Activated CD8-positive, alpha-beta memory T cell treated with anti-CD3 and anti-CD28 coated beads, Interleukin-2, amount 50 U/mL, for 1 hour (primary cell): ENCODE results near the gene APOBEC3A.

Experiments
- DNase-seq: peaks from one replicate; pipeline ENCODE4 v3.0.0-alpha.2; 2020; ENCODE audit errors: extremely low read depth

APOBEC3A gene

DNA sequence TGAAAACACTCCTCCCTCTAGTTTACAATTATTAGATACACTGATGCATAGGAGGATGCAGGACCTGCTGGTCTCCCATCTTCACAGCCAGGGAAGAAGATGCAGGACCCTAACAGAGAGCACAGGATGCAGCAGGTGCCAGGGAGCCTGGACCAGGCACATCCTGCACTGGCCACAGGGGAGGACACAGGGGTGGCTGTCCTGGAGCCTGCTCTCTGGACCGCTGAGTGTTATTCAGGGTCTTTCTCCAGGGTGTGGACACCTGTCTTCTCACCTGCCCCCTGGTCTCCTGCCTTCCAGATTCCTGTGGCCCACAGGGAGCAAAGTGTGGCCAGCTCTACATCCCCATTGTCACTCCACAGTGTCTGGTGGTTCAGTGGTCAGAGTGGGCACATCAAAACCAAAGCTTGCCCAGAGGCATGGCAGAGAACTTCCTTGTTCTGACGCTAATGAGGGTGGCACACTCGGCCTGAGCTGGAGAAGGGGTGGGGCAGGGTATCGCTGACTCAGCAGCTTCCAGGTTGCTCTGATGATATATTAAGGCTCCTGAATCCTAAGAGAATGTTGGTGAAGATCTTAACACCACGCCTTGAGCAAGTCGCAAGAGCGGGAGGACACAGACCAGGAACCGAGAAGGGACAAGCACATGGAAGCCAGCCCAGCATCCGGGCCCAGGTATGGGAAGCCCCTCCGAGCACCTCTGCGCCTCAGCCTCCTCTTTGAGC, at the start of gene APOBEC3A:
APOBEC3A (plus strand) TSS at position 564 of the 725 bp plus-strand sequence; CDS start at position 647, 83 bp downstream.
- DNase-seq = no peak

DNA sequence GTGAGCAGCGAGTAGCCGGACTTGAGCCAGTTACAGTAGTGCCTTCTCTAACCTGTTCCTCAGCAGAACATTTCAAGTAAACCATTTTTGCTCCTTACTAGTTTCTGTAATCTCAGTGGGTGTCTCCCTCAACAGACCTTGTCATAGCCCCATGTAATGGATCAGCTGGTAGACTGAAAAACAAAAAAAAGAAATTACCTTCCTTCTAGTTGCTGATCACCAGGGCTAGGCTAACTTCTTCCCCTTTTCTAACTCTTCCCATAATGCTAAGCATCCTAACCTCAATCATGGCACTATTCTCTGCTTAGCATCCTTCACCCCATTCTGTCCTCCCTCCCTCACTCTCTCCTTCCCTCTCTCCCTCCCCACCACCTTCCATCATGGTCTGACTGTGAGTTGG, 49.6 kb upstream of the APOBEC3A start:
- DNase-seq = no peak

DNA sequence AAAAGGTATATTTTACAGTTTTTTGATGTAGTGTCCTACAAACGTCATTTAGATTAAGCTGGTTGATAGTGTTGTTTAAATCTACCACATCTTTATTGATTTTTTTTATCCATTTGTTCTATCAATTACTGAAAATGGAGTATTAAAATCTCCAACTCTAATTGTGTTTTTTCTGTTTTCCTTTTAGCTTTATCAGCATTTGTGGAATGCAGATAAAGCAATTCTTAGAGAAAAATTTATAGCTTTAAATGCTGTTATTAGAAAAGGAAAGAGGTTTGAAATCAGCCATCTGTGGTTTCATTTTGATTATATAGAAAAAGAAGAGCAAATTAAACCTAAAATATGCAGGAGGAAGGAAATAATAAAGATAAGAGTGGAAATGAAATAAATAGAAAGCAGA, 46.0 kb upstream of the APOBEC3A start:
- no peak for DNase-seq

DNA sequence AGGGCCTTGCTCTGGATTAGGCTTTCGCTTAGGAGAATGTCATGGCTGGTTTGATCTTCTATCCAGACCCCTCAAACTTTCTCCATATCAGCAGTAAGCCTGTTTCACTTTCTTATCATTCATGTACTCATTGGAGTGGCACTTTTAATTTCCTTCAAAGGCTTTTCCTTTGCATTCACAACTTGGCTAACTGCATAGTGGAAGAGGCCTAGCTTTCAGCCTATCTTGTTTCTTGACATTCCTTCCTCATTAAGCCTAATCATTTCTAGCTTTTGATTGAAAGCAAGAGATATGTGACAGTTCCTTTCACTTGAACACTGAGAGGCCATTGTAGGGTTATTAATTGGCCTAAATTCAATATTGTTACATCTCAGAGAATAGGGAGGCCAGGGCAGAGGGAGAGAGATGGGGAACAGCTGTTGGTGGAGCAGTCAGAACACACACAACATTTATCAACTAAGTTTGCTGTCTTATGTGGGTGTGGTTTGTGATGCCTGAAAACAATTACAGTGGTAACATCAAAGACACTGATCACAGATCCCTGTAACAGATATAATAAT, 37.7 kb upstream of the APOBEC3A start:
- DNase-seq = no peak

DNA sequence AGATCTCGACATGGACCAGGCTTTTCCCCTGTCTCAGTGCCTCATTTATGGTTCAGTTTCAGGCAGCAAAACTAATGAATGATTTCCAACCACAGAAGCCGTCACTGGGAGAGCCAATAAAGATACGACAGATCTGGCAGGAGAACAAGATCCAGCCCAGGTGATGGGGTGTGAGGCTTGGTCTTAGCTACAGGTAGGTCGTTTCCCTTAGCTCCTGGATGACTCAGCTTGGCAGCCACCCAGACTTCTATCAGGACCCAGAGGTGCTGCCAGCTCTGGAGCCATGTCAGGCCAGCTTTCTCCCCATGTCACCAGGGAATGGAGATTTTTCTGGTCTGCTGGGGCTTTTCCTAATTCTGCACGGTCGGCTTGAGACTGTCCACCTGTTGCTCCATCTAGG, 36.3 kb upstream of the APOBEC3A start:
- DNase-seq = no peak

DNA sequence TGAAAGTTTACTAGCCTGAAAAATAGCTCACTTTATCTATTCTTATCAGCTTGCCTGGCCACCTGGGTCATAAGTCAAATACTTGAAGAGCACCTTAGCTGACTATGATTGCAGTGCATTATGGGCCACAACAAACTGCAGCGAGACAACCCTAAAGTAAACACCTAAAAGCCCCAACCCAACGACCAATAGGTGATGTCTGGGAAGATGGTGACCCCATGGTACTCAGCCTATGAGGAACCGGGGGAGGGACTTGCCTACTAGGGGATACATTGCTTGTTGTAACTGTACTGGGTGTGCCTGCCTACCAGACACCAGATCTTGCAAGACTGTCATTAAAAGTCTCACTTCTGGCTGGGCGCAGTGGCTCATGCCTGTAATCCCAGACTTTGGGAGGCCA, 35.6 kb upstream of the APOBEC3A start:
- no peak for DNase-seq

DNA sequence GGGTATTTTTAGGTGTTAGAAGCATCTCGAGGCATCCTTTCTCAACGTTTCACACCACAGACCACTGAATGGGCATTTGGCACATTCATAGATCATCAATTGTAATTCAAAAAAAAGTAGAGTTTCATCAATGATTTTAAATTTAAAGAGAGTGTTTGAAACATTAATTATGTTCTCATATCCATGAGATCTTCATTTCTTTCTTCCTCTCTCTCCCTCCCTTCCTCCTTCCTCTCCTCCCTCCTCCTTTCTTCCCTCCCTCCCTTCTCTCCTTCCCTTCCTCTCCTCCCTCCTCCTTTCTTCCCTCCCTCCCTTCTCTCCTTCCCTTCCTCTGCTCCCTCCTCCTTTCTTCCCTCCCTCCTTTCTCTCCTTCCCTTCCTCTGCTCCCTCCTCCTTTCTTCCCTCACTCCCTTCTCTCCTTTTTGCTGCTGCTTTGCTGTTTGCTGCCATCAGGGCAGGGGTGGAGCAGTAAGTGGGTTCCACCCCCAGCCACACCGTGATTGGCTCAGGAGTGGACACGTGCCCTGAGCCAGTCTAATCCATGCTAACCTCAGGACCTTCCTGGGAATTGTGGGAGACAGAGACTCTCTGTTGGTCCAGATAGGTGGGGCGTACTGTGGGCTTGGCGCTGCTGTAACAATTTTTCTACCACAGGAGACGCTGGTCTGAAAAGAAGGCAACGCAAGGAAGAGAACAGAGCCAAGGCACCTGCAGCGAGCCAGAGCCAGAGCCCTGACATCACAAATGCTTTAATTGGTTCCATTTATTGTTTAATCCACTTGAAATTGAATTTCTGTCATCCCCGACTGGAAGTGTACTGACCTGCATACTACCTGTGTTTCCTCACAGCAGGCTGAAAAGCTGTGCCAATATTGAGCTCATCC, 33.7 kb upstream of the APOBEC3A start:
- no peak for DNase-seq

DNA sequence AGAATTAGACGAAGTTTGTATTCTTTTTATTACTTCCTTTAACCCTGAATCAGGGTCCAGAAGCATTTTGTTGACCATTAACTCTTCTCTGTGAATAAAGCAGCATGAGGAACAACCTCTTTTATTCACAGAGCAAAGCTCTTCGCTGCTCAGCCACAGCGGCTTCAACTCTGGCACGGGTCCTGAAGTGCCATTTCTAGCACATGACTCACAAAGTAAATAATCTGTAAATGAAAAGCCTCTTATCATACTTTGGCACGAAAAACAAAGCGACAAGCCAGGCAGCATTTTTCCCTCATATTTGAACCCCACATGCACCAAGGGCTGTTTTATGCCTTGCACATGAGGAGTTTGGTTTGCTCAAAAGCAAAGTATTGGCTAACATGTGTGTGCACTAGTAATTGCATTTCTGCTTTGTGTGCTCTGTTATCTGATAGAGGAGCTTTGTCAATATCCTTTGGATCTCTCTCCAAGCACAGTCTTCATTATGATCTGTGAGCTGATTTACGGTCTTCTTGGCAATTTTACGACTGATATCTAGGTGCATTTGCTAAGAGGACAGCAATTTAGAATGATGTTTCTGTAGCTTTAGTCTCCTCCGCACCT, 33.0 kb upstream of the APOBEC3A start:
- no peak for DNase-seq

DNA sequence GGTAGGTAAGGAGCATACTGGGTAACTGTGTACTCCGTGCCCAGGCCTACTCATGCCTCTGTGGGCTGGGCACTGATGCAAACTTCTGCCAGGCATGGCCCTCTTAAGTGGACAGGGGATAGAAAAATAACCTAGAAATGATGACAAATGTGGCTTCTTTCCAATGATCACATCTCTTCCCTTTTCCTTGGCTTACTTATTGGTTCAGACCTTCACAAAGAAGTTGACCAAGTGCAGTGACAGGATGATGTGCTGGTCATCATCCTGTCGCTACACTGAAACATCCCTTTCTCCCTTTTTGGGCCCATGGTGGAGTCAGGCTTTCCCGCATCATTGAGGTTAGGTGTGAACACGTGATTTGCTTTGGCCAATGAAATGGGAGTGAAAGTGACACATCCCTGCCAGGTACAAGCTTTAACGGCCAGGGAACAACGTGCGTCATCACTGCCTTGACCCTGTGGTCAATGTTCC, 31.8 kb upstream of the APOBEC3A start:
- DNase-seq = no peak

DNA sequence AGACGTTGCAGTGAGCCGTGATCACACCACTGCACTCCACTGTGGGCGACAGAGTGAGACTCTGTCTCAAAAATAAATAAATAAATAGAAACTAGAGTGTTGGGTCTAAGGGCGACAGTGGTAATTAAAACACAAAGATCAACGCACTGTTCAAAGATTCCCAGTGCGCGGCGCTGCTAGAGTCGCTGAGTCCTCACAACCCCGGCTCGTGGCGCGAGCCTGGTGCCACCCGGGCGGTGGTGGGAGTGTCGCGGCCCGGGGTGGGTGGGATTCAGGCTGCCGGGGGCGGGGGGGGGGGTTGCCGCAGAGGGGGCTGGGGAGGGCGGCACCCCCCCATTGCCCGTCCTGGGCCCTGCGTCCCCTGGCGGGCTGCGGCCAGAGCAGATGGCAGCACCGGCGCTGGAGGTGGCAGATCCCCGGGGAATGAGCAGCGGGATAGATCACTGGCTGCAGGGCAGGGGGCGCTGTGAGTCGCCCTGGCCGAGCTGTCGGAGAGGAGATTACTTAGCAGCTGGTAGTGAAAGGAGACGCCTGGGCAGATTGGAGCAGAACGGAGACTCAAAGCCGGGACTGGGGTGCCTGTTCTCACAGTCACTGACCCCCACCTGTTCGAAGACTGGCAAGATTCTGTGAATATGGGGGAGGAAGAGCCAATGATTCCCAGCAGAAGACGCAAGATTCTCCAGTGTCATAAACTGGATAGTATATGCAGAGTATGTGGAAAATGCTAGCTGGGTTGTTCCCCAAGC, 30.2 kb upstream of the APOBEC3A start:
- DNase-seq = no peak

DNA sequence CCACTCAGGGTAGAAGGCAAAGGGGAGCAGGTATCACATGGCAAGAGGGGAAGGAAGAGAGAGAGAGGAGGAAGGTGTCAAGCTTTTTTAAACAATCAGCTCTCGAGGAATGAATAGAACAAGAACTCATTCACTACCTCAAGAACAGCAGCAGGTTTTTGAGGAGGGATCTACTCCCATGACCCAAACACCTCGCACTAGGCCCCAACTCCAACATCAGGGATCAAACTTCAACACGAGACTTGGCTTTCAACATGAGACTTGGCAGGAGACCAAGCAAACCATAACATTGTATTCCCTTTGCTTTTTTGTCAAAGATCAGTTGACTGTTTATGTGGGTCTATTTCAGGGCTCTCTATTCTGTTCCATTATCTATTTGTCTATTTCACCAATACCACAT, 26.9 kb upstream of the APOBEC3A start:
- DNase-seq = no peak

DNA sequence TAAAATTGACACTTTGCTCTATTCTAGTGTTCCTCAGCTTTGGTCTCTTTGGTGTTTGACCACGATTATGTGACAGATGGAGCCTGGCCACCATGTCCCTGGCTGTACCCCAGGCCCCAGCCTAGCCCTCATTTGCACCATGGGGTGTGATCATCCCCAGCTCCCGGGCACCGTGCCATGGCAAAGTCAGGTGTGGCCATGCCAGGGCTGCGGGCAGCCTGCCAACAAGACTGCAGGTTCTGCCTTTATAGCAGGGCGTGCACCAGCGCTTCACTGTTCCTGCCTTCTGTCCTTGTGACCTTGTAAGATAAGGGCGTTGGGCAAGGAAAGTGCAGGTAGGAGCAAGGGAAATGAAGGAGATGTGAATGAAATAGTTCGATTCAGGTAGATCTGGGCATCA, 22.4 kb upstream of the APOBEC3A start:
- DNase-seq = no peak

DNA sequence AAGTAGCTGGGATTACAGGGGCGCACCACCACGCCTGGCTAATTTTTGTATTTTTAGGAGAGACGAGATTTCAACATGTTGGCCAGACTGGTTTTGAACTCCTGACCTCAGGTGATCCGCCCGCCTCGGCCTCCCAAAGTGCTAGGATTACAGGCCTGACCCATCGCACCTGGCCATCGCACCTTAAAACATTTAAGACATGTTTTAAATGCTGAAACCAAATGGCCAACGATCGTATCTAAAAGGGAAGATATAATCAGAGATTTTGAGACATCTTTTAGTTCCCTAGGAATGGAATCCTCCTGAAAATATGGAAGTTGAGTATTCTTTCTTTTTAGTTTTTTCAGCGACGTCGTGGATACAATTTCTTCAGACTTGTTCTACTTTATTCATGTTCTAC, 21.8 kb upstream of the APOBEC3A start:
- no peak for DNase-seq

DNA sequence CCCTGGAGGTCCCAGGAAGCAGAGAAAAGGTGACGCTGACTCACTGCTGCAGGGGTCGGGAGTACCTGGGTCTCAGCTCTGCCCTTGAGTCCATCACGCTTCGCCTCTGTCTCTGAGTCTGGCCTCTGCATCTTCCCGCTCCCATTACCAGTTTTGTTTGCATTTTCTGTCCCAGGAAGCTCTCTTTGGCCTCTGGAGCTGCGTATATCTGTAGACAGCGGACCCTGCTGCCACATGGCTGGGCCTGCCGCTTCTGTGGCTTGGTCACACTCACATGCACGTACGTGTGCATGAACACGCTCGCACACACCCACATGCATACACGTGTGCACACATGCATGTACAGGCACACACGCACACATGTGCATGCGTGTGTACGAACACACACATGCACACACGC, 20.8 kb upstream of the APOBEC3A start:
- no peak for DNase-seq

DNA sequence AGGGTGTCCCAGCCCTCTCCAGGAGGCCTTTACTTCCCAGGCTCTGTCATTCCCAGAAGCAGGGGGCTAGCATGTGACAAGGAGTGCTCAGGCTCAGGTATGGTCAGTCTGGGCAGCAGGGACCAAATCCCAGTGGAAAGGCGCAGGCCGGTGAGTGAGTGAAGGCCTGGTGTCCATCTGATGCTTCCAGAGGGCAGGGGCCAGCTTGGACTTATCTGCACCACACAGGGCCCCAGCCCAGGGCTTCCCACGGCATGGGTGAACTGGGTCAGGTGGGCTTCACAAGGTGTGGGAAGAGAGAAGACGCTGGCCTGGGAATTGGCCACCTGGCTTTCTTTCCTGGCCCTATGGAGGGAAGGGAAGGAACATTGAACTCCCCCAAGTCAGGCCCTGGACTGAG, 20.4 kb upstream of the APOBEC3A start:
- no peak for DNase-seq

DNA sequence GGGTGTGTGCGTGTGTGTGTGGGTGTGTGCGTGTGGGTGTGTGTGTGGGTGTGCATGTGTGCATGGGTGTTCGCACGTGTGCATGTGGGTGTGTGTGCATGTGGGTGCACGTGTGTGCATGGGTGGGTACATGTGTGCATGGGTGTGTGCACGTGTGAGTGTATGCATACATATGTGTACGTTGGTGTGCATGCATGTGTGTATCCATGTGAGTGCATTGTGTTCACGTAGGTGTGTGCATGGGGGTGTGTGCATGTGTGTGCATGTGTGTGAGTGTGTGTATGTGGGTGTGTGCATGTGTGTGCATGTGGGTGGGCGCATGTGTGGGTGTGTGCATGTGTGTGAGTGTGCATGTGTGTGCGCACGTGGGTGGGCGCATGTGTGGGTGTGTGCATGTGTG, 19.9 kb upstream of the APOBEC3A start:
- no peak for DNase-seq

DNA sequence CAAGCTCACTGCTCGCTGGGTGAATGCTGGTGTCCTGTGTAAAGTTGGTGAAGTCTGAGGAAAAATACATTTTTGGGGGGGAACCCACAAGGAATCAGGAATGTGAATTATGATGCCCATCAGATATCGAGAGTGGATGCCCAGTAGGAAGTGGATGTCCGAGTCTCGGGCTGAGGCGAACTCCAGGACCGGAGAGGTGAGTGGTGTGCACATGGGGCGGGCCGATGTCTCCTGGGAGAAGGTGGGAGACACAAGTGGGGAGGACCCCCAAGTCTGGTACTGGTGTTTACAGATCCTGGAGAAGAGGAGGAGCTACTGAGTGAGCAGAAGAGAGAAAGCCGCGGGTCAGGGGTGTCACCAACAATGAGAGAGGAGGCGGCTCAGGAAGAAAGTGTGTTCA, 19.2 kb upstream of the APOBEC3A start:
- DNase-seq = no peak

DNA sequence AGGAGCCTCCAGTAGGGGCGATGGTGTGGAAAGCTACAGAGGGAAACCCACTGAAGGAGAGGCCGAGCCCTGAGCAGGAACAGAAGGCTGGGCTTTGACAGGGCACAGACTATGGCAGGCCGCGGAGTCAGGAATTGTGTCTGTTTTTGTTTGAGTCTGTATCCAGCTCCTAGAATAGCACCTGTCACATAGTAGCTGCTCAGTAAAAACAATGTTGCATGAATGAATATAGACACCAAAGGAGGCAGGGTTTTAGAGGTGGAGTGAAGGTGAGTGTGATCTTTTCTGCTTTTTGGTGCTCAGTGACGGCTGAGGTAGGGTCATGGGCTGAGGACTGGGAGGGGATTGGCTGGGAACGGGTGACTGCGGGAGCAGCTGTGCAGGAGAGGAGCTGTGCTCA, 18.5 kb upstream of the APOBEC3A start:
- no peak for DNase-seq

DNA sequence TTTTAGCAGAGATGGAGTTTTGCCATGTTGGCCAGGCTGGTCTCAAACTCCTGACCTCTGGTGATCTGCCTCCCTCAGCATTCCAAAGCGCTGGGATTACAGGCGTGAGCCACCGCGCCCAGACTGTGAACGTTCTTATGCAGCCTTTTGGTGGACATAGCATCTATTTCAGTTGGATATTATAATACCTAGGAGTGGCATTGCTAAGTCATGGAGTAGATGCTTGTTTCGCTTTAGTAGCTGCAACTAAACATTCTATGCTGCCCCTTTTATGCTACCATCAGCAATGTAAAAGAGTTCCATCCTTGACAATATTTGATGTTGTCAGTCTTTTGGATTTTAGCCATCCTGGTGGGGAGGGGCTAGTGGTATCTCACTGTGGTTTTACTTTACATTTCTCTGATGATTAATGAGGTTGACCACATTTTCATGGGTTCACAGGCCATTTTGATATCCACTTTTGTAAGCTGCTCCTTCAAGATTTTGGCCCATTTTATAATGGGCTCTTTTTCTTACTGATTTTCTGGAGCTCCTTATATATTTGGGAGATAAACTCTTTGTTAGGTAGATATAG, 16.5 kb upstream of the APOBEC3A start:
- DNase-seq = no peak

DNA sequence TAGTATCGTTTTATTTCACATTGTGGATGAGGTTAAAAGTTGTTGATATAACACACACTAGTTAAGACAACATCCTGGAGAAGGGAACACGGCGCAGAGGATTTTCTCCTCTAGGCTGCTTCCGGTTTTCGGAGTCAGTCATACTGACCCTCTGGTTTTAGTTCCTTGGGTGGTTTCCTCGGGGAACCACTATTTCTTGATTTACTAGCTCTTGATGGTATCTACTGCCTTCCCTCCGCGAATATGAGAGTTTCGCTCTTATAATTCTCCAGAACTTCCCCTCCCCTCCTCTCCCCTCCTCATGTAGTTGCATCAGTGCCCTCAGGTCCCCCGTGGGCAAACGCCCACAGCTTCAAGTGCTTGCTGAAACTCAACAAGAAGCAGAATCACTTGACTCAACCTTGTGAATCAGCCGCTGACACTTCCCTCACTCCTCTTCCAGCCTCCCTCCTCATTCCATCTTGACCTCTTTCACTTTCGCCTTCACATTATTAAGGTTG, 15.9 kb upstream of the APOBEC3A start:
- no peak for DNase-seq

DNA sequence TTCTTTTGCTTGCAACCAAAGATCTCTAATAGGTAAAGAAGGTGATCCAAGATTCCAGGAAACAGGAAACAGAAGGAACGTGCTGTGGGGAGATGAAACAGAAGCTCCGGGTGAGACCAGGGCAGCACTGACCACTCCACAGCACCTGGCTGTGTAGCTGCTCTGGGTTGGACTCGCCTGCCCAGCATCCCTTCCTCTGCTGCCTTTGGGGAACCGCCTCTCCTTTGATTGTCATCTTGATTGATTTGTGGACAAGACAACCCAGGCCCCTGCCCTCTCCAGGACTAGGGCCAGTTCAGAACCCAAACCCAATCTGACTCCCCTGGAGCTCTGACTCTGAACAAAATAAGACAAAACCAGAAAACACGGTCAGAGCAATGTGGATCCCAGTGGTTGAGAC, 14.7 kb upstream of the APOBEC3A start:
- DNase-seq = no peak
